Keratinocyte (primary cell): ENCODE measurements around the gene DENND2A. TPM values are rescaled to one million over a fixed set of nuclear protein-coding genes. Genes with fewer than 3 reads are reported as not detected.
"Not testable (repeated sequence)": the region's sequence is repeated elsewhere in the genome, so short reads cannot be mapped to it uniquely, and the experiment has no call there.

Experiments used
- DNase-seq: peaks from one replicate; pipeline ENCODE4 v3.0.0-alpha.2; 2011; ENCODE audit warnings: low read depth, missing footprints, low spot score
- FAIRE-seq: peaks from 2 replicates; lab custom pipeline; 2011; peaks lifted over from hg19 to GRCh38; lab: Jason Lieb, UNC
- H2AFZ ChIP-seq: 2 replicates; pipeline ENCODE4 v1.6.0; 2012; ENCODE audit warnings: low read length, control low read depth, inconsistent platforms; ENCODE audit not compliant: control insufficient read depth
- H3K27ac ChIP-seq: 2 replicates; pipeline ENCODE4 v1.5.1; 2011; ENCODE audit warnings: low read length; ENCODE audit not compliant: control insufficient read depth, insufficient read depth
- H3K27me3 ChIP-seq: 3 replicates; pipeline ENCODE4 v1.6.0; 2011; ENCODE audit warnings: low read length; ENCODE audit not compliant: control insufficient read depth, insufficient read depth; ENCODE audit errors: extremely low read depth
- H3K36me3 ChIP-seq, 2 experiments: 2 replicates in 1 of 2; 3 replicates in 1 of 2; pipeline ENCODE4 v1.5.1; 2011; ENCODE audit warnings: low read length in 2 of 2, mild to moderate bottlenecking in 1 of 2; ENCODE audit not compliant: control insufficient read depth in 2 of 2, insufficient read depth in 2 of 2; ENCODE audit errors: extremely low read depth in 1 of 2
- H3K4me1 ChIP-seq: 3 replicates; pipeline ENCODE4 v1.5.1; 2011; ENCODE audit warnings: low read length; ENCODE audit not compliant: control insufficient read depth, insufficient read depth; ENCODE audit errors: extremely low read depth
- H3K4me2 ChIP-seq: 3 replicates; pipeline ENCODE4 v1.6.0; 2011; ENCODE audit warnings: low read depth, low read length; ENCODE audit not compliant: control insufficient read depth, insufficient read depth; ENCODE audit errors: extremely low read depth
- H3K4me3 ChIP-seq, 3 experiments: fragments of 200-600 bp in 1 of 3; sonication (generic) in 1 of 3; 2 replicates in 2 of 3; 3 replicates in 1 of 3; pipeline ENCODE4 v1.5.1; 2011 to 2016; ENCODE audit warnings: low read length in 3 of 3, mild to moderate bottlenecking in 3 of 3, control low read depth in 2 of 3, inconsistent platforms in 1 of 3, low read depth in 1 of 3, mixed read lengths in 1 of 3, mixed run types in 1 of 3, moderate library complexity in 1 of 3; ENCODE audit not compliant: control insufficient read depth in 2 of 3, insufficient read depth in 2 of 3; ENCODE audit errors: extremely low read depth in 1 of 3
- H3K79me2 ChIP-seq: 2 replicates; pipeline ENCODE4 v1.6.0; 2012; ENCODE audit warnings: low read length; ENCODE audit not compliant: control insufficient read depth, insufficient read depth
- H3K9ac ChIP-seq: 3 replicates; pipeline ENCODE4 v1.6.0; 2011; ENCODE audit warnings: low read length; ENCODE audit not compliant: control insufficient read depth, insufficient read depth; ENCODE audit errors: extremely low read depth
- H3K9me1 ChIP-seq: 3 replicates; pipeline ENCODE4 v1.6.0; 2011; ENCODE audit warnings: low read length; ENCODE audit not compliant: control insufficient read depth, insufficient read depth; ENCODE audit errors: extremely low read depth
- H3K9me3 ChIP-seq: 2 replicates; pipeline ENCODE4 v1.5.1; 2012; ENCODE audit warnings: low read depth, low read length; ENCODE audit not compliant: control insufficient read depth
- H4K20me1 ChIP-seq: 3 replicates; pipeline ENCODE4 v1.6.0; 2011; ENCODE audit warnings: low read length; ENCODE audit not compliant: control insufficient read depth, insufficient read depth; ENCODE audit errors: extremely low read depth
- EZH2 ChIP-seq: IDR thresholded peaks from one replicate; pipeline ENCODE4 v1.6.1; 2012; ENCODE audit warnings: inconsistent platforms, mild to moderate bottlenecking, low read length, moderate library complexity
- dilution Hi-C: fragments of 300-500 bp; cut with MboI; formaldehyde crosslinking; loops from one replicate; pipeline ENCODE4 v1.7.0; 2020; ENCODE audit warnings: low sequenced_read_pairs; ENCODE audit not compliant: extremely low pct_ligation_motif_present
- polyA plus RNA-seq, 5 experiments: library from polyadenylated mRNA; depleted of rRNA in 3 of 5; stranded (reverse) in 3 of 5; stranded (forward) in 1 of 5; unstranded in 1 of 5; fragments of >200 nt; gene quantifications; 1 replicate in 1 of 5; 2 replicates in 3 of 5; 3 replicates in 1 of 5; pipeline versions ENCODE4 v1.2.1 to v1.2.3, GENCODE V29; 2011 to 2012; ENCODE audit warnings: missing spikeins in 2 of 5, low read depth in 1 of 5, low replicate concordance in 1 of 5
- TF ChIP-seq, protein P1 (sequence below), 3 experiments: IDR thresholded peaks in 1 of 3; conservative IDR thresholded peaks in 1 of 3; optimal IDR thresholded peaks in 1 of 3; 2 replicates in 2 of 3; 3 replicates in 1 of 3; pipeline versions ENCODE3 to v1.5.1; 2011; ENCODE audit warnings: low read length in 3 of 3, mild to moderate bottlenecking in 3 of 3, moderate library complexity in 2 of 3, control low read depth in 1 of 3, inconsistent platforms in 1 of 3; ENCODE audit not compliant: insufficient read depth in 2 of 3; ENCODE audit errors: extremely low read depth in 1 of 3

The DENND2A gene
- polyA plus RNA-seq, 1 donor (not counting 4 experiments of a cell fraction or from before 2014, with no cell fraction given), result 1.8 TPM

DNA sequence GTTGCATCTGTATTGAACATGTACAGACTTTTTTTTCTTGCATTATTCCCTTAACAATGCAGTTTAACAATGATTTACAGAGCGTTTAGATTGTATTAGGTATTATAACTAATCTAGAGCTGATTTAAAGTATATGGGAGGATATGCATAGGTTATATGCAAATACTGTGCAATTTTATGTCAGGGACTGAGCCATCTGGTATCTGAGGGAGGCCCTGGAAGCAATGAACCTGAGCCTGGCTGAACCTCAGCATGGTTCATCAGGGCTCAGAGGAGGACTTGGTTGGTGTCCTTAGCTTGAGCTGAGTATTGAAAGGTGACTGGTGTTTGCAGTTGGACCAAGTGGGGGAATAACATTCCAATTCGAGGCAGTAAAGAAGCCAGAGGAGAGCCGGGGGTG is 36.9 kb upstream of the DENND2A start:
- no peak for FAIRE-seq
- dilution Hi-C loops, result no loop called here
- H3K36me3 ChIP-seq, result peaks cover 3 to 14% of the 10 kb centered on the region in 2 experiments

DNA sequence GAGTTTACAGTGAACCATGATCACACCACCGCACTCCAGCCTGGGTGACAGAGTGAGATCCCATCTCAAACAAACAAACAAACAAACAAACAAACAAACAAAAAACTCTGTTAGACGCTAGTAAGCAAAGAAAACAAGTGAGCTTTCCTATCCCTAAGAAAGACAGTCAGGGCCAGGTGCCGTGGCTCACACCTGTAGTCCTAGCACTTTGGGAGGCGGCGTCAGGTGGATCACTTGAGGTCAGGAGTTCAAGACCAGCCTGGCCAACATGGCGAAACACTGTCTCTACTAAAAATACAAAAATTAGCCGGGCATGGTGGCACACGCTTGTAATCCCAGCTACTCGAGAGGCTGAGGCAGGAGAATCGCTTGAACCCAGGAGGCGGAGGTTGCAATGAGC is 36.3 kb upstream of the DENND2A start:
- H3K27me3 ChIP-seq, H3K9me3 ChIP-seq, H3K9me1 ChIP-seq, H3K79me2 ChIP-seq, H3K4me3 ChIP-seq, FAIRE-seq, H2AFZ ChIP-seq, H3K4me2 ChIP-seq, H3K9ac ChIP-seq, H3K27ac ChIP-seq, DNase-seq, dilution Hi-C loops, H4K20me1 ChIP-seq: not testable (repeated sequence)
- Histone ChIP-seq H3K4me1 (peaks cover 16% of the 10 kb centered on the region), H3K36me3 (peaks cover 3 to 14% of the 10 kb centered on the region in 2 experiments)

More for the DNA sequence above, 36.9 kb upstream of the DENND2A start:
- Histone ChIP-seq H2AFZ (no peak overlapping the region), H3K9me3 (no peaks in the 10 kb centered on the region), H3K27me3 (no peaks in the 10 kb centered on the region), H3K9me1 (no peaks in the 10 kb centered on the region), H3K27ac (no peak overlapping the region), H3K4me3 (no peak overlapping the region), H4K20me1 (no peaks in the 10 kb centered on the region), H3K79me2 (no peaks in the 10 kb centered on the region), H3K4me1 (peaks cover 13% of the 10 kb centered on the region), H3K9ac (no peak overlapping the region), H3K4me2 (no peak overlapping the region)
- no peak for TF ChIP-seq EZH2
- TF ChIP-seq, protein P1, sequence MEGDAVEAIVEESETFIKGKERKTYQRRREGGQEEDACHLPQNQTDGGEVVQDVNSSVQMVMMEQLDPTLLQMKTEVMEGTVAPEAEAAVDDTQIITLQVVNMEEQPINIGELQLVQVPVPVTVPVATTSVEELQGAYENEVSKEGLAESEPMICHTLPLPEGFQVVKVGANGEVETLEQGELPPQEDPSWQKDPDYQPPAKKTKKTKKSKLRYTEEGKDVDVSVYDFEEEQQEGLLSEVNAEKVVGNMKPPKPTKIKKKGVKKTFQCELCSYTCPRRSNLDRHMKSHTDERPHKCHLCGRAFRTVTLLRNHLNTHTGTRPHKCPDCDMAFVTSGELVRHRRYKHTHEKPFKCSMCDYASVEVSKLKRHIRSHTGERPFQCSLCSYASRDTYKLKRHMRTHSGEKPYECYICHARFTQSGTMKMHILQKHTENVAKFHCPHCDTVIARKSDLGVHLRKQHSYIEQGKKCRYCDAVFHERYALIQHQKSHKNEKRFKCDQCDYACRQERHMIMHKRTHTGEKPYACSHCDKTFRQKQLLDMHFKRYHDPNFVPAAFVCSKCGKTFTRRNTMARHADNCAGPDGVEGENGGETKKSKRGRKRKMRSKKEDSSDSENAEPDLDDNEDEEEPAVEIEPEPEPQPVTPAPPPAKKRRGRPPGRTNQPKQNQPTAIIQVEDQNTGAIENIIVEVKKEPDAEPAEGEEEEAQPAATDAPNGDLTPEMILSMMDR (optimal IDR thresholded peaks at IDR 0.05 in 1 of 3, IDR thresholded peaks at IDR 0.05 in 1 of 3, conservative IDR thresholded peaks at IDR 0.05 in 1 of 3; ENCODE audit: extremely low read depth in 1 of 3, insufficient read depth in 2 of 3, low read length in 3 of 3), result no peak
- DNase-seq, result no peak

DNA sequence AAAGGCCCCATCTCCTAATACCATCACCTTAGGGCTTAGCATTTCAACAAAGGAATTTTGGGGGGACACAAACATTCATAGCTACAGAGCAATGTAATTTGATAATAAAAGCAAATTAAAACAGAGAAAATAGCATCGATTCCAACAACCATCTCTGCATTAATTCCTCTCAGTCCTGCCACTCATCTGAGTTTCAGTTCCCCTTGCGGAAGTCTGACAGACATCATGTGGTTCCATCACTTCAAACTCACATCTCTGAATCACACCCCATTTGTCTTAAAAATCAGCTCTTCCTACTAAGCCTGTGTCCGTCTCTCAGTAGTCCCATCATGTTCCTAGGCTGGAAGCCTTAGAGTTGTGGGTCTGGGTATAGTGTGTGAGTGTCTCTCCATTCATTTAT is 35.7 kb upstream of the DENND2A start:
- no peak overlapping the region for H2AFZ ChIP-seq
- H3K4me2 ChIP-seq, result no peak overlapping the region
- peaks cover 3 to 13% of the 10 kb centered on the region in 2 experiments for H3K36me3 ChIP-seq
- no peak overlapping the region for H3K9ac ChIP-seq
- H3K9me1 ChIP-seq, result no peaks in the 10 kb centered on the region
- no peak for DNase-seq
- TF ChIP-seq, protein P1 (optimal IDR thresholded peaks at IDR 0.05 in 1 of 3, IDR thresholded peaks at IDR 0.05 in 1 of 3, conservative IDR thresholded peaks at IDR 0.05 in 1 of 3; ENCODE audit: extremely low read depth in 1 of 3, insufficient read depth in 2 of 3, low read length in 3 of 3), result no peak
- no peak for TF ChIP-seq EZH2
- no peak for FAIRE-seq
- no peaks in the 10 kb centered on the region for H4K20me1 ChIP-seq
- dilution Hi-C loops, result no loop called here
- no peaks in the 10 kb centered on the region for H3K27me3 ChIP-seq
- peaks cover 16% of the 10 kb centered on the region for H3K4me1 ChIP-seq
- H3K4me3 ChIP-seq, result no peak overlapping the region
- H3K9me3 ChIP-seq, result no peaks in the 10 kb centered on the region
- no peaks in the 10 kb centered on the region for H3K79me2 ChIP-seq
- no peak overlapping the region for H3K27ac ChIP-seq
